ENCODE data around the gene KRT79.

Gene KRT79

DNA sequence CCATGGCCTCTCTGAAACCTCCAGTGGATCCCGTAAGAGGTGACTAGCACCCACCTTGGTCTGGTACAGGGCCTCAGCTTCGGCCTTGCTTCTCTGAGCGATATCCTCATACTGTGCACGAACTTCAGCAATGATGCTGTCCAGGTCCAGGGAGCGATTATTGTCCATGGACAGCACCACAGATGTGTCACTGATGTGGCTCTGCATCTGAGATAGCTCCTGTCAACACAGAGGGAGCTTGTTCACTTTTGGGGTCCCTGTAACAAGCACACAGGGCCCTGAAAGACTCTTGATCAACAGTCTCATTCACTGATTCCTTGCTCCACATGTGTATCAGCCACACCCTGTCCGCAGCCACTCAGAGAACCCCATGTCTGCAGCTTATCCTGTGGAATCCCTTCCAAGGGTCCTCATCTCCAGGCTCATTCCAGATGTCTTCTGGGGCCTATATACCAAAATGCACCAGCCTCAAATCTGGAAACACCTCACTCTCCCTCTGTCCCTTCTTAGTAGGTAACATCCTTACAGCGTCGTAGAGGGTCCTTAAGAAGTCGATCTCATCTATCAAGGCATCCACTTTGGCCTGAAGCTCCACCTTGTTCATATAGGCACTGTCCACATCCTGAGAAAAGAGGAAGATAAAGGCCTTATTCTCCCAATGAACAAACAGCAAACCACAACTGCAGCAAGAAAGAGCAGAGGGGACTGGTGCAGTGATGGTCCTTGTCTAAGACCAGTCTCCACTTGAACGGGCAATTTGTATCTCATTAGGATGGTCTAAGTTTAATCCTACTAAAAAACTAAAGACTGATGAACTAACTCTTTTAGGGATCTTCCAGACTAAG is 41.7 kb downstream of the KRT79 start:
- no peaks in the 10 kb centered on the region for H3K9me3 ChIP-seq (ENCODE audit: severe bottlenecking)
- no peak for DNase-seq
- H3K4me3 ChIP-seq (ENCODE audit: low read depth, low read length) = no peak overlapping the region
- TF ChIP-seq, protein P1, sequence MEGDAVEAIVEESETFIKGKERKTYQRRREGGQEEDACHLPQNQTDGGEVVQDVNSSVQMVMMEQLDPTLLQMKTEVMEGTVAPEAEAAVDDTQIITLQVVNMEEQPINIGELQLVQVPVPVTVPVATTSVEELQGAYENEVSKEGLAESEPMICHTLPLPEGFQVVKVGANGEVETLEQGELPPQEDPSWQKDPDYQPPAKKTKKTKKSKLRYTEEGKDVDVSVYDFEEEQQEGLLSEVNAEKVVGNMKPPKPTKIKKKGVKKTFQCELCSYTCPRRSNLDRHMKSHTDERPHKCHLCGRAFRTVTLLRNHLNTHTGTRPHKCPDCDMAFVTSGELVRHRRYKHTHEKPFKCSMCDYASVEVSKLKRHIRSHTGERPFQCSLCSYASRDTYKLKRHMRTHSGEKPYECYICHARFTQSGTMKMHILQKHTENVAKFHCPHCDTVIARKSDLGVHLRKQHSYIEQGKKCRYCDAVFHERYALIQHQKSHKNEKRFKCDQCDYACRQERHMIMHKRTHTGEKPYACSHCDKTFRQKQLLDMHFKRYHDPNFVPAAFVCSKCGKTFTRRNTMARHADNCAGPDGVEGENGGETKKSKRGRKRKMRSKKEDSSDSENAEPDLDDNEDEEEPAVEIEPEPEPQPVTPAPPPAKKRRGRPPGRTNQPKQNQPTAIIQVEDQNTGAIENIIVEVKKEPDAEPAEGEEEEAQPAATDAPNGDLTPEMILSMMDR (IDR thresholded peaks at IDR 0.05; ENCODE audit: low read depth, low read length) = no peak
- H3K27me3 ChIP-seq (ENCODE audit: insufficient read depth, low read depth, severe bottlenecking) = peaks cover 97% of the 10 kb centered on the region
- no peaks in the 10 kb centered on the region for H3K36me3 ChIP-seq
- H3K27ac ChIP-seq = no peak overlapping the region

DNA sequence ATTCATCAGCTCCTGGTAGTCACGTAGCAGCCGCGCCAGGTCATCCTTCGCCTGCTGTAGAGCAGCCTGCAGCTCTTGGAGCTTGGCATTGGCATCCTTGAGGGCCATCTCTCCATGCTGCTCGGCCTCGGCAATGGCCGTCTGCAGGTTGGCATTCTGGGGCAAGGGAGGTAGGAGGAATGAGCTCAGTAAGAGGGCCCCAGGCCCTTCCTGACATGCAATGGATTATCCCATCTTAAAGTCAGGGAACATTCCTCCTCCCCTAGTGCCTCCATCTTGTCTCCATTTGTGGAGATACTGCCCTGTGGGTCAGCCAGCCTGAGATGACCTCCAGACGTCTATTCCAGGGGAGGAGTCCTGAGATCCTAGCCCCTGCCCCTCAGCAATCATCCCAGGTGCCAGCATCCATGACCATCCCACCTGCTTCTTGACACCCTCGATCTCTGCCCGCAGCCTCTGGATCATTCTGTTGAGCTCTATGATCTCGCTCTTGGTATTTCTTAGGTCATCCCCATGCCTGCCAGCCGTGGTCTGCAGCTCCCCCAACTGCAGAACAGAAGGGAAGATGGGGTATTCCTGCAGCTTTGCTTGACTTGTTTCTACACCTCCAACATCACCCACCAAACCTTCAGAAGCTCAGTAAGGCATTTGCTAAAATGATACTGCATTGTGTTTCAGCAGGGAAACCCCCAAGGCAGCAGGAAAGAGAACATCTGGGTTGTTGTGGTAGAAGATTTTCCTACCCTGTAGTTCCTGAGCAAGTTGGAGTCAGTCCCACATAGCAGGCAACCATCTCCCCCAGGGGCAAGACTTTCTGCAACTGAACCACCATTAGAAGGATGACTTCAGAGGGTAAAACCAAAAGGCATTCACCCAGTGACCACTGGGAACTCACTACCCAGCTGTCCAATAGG is 42.6 kb downstream of the KRT79 start:
- Histone ChIP-seq H3K9me3 (ENCODE audit: severe bottlenecking) (no peaks in the 10 kb centered on the region), H3K27me3 (ENCODE audit: insufficient read depth, low read depth, severe bottlenecking) (peaks cover 97% of the 10 kb centered on the region), H3K36me3 (no peaks in the 10 kb centered on the region), H3K27ac (no peak overlapping the region), H3K4me3 (ENCODE audit: low read depth, low read length) (no peak overlapping the region)
- DNase-seq = no peak
- TF ChIP-seq, protein P1 (IDR thresholded peaks at IDR 0.05; ENCODE audit: low read depth, low read length) = no peak

DNA sequence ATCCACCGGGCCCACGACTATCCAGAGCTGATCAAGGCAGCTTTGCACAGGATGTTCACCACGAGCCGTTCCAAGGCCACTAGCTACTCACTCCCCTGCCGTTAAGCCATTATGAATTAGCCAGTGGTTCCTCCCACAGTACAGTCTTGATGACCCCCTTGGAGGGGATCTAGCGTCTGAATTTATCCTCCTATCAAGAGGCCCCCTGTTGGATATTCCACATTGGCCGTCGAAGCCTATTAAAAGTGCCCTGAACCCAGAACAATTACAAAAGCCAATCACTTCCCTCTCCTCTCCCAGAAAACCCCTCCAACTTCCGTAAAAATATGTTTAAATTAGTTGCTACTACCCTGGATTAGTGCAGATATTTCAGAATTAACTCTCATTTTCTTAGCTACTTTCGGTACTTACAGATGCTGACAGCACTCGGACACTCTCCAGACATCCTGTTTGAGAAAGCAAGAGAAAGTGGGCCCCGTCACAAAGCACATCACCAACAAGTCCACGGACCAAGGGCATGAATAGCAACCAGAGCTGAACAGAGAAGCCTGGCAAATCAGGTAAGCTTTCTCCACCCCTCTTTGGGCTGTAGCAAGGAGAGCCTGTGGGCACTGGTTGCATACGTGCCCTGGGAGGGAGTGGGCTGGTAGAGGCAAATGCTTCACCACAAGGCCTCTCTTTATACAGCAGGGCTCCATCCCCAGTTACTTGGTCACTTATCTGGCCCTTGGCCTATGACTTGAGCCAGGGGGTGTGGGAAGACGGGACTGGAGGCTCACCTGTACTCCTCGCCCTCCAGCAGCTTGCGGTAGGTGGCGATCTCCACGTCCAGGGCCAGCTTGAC is 43.5 kb downstream of the KRT79 start:
- H3K9me3 ChIP-seq (ENCODE audit: severe bottlenecking) = no peaks in the 10 kb centered on the region
- no peak overlapping the region for H3K27ac ChIP-seq
- TF ChIP-seq, protein P1 (IDR thresholded peaks at IDR 0.05; ENCODE audit: low read depth, low read length) = no peak
- H3K4me3 ChIP-seq (ENCODE audit: low read depth, low read length) = no peak overlapping the region
- no peaks in the 10 kb centered on the region for H3K36me3 ChIP-seq
- DNase-seq = no peak
- H3K27me3 ChIP-seq (ENCODE audit: insufficient read depth, low read depth, severe bottlenecking) = peaks cover 95% of the 10 kb centered on the region

DNA sequence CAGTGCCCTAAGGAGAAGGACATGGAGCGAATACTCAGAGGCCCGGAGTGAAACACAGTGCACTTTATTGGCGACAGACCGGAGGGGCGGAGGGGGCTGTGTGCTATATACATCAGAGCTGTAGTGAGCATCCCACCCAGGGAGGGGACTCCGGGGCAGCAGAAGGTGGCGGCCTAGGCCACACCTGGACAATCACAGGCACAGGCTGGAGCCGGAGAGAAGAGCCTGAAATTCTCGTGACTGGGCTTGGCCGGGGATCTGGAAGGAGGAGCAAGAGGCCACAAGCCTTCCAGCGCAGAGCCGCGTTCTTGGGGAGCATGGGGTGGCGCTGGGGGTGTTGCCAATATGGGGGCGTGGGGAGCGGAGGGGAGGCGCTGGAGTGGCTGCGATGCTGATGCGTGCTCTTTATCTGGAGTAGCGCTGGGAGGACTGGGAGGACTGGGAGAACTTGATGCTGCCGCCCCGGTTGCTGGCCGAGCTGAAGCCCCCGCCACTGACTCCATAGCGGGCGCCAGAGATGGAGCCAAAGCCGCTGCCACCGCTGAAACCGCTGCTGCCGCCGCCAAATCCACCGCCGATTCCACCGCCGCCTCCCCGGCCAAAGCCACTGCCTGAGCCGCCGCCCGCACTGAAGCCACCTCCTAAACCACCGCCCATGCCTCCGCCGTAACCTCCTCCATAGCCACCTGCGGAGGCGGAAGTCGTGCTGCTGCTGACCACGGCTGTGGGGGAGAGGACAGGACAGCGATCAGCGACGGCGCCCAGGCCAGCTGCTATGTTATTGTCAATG is 44.3 kb downstream of the KRT79 start:
- peaks cover 95% of the 10 kb centered on the region for H3K27me3 ChIP-seq (ENCODE audit: insufficient read depth, low read depth, severe bottlenecking)
- DNase-seq = no peak
- no peak overlapping the region for H3K4me3 ChIP-seq (ENCODE audit: low read depth, low read length)
- H3K9me3 ChIP-seq (ENCODE audit: severe bottlenecking) = no peaks in the 10 kb centered on the region
- TF ChIP-seq, protein P1 (IDR thresholded peaks at IDR 0.05; ENCODE audit: low read depth, low read length) = no peak
- no peaks in the 10 kb centered on the region for H3K36me3 ChIP-seq
- no peak overlapping the region for H3K27ac ChIP-seq

Data from WERI-Rb-1 (cell line).